Measurements from ENCODE around the gene FYB1.

DNA sequence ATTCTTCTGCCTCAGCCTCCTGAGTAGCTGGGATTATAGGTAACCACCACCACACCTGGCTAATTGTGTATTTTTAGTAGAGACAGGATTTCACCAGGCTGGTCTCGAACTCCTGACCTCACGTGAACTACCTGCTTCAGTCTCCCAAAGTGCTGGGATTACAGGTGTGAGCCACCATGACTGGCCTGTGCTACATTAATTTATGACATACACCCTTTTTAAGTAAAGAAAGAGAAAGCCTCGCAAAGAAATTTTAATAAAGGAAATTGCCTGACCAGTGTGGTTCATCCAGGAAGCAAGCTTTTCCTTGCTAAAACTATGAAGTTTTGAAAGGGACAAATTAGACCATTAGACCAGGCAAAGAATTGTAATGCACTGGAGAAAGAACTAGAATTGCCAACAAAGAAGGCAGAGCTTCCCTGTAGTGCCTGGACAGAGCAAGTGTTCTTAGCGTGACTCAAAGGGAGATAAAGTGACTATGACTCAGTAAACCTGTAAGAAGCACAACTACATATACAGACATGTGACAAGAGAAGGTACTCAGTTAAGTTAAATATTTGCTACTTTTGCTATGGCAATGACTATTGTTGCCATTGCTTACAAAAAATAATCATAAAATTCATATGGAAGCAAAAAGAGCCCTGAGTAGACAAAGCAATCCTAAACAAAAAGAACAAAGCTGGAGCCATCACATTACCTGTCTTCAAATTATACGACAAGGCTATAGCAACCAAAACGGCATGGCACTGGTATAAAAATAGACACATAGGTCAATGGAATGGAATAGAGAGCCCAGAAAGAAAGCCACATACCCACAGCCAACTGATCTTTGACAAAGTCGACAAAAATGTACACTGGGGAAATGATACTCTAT, 54.6 kb downstream of the FYB1 start:
- TF ChIP-seq, protein P1, sequence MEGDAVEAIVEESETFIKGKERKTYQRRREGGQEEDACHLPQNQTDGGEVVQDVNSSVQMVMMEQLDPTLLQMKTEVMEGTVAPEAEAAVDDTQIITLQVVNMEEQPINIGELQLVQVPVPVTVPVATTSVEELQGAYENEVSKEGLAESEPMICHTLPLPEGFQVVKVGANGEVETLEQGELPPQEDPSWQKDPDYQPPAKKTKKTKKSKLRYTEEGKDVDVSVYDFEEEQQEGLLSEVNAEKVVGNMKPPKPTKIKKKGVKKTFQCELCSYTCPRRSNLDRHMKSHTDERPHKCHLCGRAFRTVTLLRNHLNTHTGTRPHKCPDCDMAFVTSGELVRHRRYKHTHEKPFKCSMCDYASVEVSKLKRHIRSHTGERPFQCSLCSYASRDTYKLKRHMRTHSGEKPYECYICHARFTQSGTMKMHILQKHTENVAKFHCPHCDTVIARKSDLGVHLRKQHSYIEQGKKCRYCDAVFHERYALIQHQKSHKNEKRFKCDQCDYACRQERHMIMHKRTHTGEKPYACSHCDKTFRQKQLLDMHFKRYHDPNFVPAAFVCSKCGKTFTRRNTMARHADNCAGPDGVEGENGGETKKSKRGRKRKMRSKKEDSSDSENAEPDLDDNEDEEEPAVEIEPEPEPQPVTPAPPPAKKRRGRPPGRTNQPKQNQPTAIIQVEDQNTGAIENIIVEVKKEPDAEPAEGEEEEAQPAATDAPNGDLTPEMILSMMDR (conservative IDR thresholded peaks at IDR 0.05; ENCODE audit: low read depth, low read length), result no peak
- TF ChIP-seq EZH2phosphoT487 (IDR thresholded peaks at IDR 0.05; ENCODE audit: borderline replicate concordance, low read length) (no peak), EZH2 (IDR thresholded peaks at IDR 0.05; ENCODE audit: low read length, unreplicated experiment) (no peak)

All from PC-3 (cell line).